ENCODE measurements around the gene TMEM190.

TMEM190 gene

DNA sequence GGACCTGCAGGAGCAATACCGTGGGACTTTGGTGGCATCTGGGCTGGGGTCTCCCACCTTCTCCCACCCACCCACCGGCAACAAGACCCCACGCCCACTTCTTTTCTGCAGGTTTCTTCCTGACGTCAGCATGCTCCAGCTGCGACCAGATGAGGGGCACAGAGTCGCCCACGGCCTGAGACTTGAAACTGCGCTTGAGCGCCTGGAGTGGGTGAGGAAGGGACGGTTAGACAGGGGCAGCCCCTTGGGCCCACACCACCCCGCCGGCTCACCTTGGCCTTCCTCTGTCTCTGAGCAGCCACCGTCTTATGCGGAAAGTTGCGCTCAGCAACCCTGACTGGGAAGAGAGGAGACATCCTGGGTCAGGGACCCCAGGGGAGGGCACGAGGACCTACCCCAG is 15.7 kb upstream of the TMEM190 start:
- H3K4me3 ChIP-seq (ENCODE audit: low read length) = no peak overlapping the region
- TF ChIP-seq, protein P1, sequence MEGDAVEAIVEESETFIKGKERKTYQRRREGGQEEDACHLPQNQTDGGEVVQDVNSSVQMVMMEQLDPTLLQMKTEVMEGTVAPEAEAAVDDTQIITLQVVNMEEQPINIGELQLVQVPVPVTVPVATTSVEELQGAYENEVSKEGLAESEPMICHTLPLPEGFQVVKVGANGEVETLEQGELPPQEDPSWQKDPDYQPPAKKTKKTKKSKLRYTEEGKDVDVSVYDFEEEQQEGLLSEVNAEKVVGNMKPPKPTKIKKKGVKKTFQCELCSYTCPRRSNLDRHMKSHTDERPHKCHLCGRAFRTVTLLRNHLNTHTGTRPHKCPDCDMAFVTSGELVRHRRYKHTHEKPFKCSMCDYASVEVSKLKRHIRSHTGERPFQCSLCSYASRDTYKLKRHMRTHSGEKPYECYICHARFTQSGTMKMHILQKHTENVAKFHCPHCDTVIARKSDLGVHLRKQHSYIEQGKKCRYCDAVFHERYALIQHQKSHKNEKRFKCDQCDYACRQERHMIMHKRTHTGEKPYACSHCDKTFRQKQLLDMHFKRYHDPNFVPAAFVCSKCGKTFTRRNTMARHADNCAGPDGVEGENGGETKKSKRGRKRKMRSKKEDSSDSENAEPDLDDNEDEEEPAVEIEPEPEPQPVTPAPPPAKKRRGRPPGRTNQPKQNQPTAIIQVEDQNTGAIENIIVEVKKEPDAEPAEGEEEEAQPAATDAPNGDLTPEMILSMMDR (conservative IDR thresholded peaks at IDR 0.05; ENCODE audit: low read length) = no peak
- no peak for DNase-seq (ENCODE audit: low read depth)

DNA sequence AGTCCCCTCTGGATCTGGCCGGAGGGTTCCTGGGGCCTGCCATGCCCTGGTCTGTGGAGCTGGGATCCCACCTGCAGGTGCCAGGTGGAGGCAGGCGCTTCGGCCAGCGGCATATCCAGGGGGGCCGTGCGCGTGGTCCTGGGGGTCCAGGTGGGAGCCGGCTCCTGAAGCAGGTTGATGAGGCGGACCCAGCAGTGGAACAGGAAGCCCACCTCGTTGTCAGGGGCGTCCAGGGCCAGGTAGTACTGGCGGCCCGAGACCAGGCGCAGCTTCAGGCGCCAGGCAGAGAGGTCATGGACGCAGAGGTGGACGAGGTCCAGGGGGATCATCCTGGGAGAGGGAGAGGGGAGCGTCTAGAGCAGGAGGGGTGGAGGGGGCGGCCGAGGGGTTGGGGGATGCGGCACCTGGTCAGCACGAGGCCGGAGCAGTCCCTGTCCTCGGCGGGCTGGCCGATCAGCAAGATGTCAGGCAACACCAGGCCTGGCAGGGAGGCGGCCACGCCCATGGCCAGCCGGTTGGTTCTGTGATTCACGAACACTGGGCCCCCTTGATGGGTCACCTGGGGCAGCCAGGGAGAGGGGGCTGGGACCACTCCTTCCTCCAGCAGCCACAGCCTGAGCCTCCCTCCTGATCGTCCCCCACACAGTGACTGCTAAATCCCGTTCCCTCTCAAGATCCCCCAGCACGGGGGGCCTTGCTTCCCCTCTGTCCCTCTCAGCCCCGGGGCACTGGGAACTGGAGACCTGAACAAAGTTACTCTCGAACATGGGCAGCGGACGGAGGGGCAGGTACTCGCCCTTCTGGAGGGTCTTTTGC is 14.2 kb upstream of the TMEM190 start:
- no peak for DNase-seq (ENCODE audit: low read depth)
- TF ChIP-seq, protein P1 (conservative IDR thresholded peaks at IDR 0.05; ENCODE audit: low read length) = no peak
- no peak overlapping the region for H3K4me3 ChIP-seq (ENCODE audit: low read length)

DNA sequence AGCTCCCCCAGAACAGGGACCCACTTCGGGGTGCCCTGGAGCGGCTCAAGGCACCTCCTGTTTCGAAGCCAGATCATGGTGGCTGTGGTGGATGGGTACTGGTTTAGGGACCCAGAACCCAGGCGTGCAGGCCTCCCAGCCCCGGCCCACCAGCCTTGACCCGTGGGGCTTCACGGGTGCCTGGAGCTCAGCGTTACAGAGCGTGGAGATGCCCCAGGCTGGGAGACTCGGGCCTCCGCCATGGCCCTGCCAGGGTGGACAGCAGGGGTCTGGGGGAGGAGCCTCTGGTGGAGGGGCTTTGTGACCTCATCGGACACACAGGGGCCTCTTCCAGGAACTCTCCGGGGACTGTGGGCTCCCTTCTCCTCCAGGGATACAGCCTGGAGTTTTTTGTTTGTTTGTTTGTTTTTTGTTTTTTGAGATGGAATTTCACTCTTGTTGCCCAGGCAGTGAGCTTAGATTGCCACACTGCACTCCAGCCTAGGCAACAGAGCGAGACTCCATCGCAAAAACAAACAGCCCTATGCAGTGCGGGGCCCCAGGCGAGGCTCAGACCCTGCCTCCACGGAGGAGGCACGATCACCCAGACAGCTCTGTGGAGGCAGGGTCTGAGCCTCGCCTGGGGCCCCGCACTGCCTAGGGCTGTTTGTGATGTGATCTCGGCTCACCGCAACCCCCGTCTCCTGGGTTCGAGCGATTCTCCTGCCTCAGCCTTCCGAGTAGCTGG is 13.5 kb upstream of the TMEM190 start, which contains the start of gene GARIN5B:
GARIN5B (minus strand) TSS at position 271 of the 727 bp plus-strand sequence; CDS start at position 77, 194 bp downstream.
- H3K4me3 ChIP-seq (ENCODE audit: low read length) = no peak within 1 kb of the TSS
- no peak for DNase-seq (ENCODE audit: low read depth)
- TF ChIP-seq, protein P1 (conservative IDR thresholded peaks at IDR 0.05; ENCODE audit: low read length) = no peak

DNA sequence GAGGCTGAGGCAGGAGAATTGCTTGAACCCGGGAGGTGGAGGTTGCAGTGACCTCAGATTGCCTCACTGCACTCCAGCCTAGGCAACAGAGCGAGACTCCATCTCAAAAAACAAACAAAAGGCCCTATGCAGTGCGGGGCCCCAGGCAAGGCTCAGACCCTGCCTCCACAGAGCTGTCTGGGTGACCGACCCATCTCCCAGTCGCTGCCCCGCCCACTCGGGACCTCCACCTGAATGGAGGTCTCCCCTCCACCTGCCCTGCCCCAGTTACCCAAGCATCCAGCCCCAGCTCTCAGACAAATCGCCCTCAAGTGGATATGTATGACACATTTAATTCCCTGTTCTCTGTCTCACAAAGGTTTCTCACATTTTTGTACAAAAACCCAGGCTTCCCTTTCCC is 11.4 kb upstream of the TMEM190 start:
- DNase-seq (ENCODE audit: low read depth) = no peak
- TF ChIP-seq, protein P1 (conservative IDR thresholded peaks at IDR 0.05; ENCODE audit: low read length) = no peak
- H3K4me3 ChIP-seq (ENCODE audit: low read length) = no peak overlapping the region

DNA sequence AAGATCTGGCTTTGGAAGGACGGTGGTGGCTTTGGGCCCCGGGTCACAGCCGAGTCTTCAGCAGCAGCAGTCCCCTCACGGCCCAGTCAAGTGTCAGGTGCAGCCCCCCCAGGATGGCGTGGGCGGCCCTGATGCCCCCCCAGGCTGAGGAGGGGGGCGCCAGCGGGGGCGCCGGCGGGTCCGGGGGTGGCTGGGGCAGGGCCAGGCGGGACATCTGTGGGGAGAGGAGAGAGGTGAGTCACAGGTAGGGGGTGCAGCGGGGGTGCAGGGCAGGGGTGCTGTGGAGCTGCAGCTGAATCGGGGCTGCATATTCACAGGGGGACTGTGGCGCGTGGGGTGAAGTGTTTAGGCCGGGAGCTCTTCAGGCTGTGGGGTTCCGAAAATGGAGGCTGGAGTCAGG is 10.7 kb upstream of the TMEM190 start:
- no peak overlapping the region for H3K4me3 ChIP-seq (ENCODE audit: low read length)
- TF ChIP-seq, protein P1 (conservative IDR thresholded peaks at IDR 0.05; ENCODE audit: low read length) = no peak
- DNase-seq (ENCODE audit: low read depth) = no peak

DNA sequence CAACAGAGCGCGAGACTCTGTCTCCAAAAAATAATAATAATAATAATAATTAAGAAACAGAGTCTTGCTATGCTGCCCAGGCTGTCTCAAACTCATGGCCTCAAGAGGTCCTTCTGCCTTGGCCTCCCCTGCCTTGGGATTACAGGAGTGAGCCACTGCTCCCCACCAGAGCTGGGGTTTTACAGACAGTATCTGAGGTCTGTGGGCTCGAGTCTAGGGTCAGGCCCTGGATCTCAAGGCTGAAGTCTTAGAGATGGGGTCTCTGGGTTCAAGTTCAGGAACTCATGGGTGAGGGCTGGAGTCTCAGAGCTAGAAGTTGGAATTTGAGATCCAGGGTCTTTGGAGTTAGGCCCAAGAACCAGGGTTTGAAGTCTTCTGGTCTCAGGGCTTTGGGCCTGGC is 9.8 kb upstream of the TMEM190 start:
- H3K4me3 ChIP-seq (ENCODE audit: low read length) = no peak overlapping the region
- TF ChIP-seq, protein P1 (conservative IDR thresholded peaks at IDR 0.05; ENCODE audit: low read length) = no peak
- DNase-seq (ENCODE audit: low read depth) = no peak

All from AG10803 (cell line).